Muscle layer of colon (tissue), 2 donors: Measurements from ENCODE around the gene NEGR1.

Experiments
- H3K27ac ChIP-seq: one replicate; pipeline ENCODE4 v1.7.0; 2013; ENCODE audit warnings: low read depth, mild to moderate bottlenecking, low read length, moderate library complexity
- H3K27me3 ChIP-seq, 2 donors: one replicate each; pipeline ENCODE4 v1.7.0; 2013; ENCODE audit warnings: low read length in 2 of 2, mild to moderate bottlenecking in 2 of 2; ENCODE audit not compliant: insufficient read depth in 2 of 2, control insufficient read depth in 1 of 2
- H3K36me3 ChIP-seq: one replicate; pipeline ENCODE4 v1.7.0; 2013; ENCODE audit warnings: mild to moderate bottlenecking, low read length; ENCODE audit not compliant: insufficient read depth
- H3K4me1 ChIP-seq: one replicate; pipeline ENCODE4 v1.7.0; 2013; ENCODE audit warnings: mild to moderate bottlenecking, low read length; ENCODE audit not compliant: insufficient read depth
- H3K4me3 ChIP-seq, 2 donors: one replicate each; pipeline ENCODE4 v1.7.0; 2013; ENCODE audit warnings: low read length in 2 of 2, low read depth in 1 of 2, mild to moderate bottlenecking in 1 of 2, moderate library complexity in 1 of 2
- H3K9ac ChIP-seq: one replicate; pipeline ENCODE4 v1.7.0; 2013; ENCODE audit warnings: low read length
- H3K9me3 ChIP-seq: one replicate; pipeline ENCODE4 v1.7.0; 2013; ENCODE audit warnings: mild to moderate bottlenecking, low read length
- donor health status: abdominal sarcoma.
- donor health status: Adenocarcinoma of cecum.

Gene NEGR1

DNA sequence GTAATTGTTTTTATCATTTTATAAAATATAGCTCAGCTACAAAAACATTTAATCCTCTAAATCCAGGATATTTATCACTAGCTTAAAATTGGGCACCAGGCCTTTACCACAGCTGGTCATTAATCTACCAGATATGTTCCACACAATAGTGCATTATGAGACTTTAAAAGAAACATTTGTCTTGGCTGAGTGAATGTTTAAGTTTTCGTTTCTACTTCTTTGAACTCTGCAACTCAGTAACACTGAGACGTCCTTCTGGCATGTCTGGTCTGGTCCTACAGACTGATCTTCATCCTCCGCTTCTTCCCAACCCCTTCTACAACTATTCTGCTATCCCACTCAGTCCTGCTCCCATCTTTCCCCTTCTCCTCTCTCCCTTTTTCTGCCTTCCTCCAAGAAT is 296.2 kb downstream of the NEGR1 start:
- no peaks in the 10 kb centered on the region for H3K36me3 ChIP-seq
- H3K27ac ChIP-seq, result no peak overlapping the region
- H3K4me1 ChIP-seq, result peaks cover 24% of the 10 kb centered on the region
- H3K9me3 ChIP-seq, result no peaks in the 10 kb centered on the region
- H3K9ac ChIP-seq, result no peak overlapping the region
- no peaks in the 10 kb centered on the region for H3K27me3 ChIP-seq
- H3K4me3 ChIP-seq, result no peak overlapping the region

DNA sequence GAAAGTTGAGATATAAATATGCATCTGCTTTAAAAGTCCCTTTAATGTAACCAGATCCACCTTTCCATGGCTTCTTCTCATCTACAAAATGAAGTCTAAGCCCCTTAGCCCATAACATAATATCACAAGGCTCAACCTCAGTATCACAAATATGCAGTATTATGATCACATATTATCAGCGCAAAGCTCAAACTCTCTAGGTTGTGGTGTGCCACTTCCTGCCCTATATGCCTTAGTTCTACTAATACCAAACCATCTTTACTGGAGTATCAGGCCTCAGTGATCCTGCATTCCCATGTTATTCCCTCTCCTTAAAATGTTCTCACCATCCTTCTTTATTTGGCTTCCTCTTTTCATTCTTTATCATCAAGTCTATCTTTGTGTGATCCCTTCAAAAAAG is 301.8 kb downstream of the NEGR1 start:
- no peak overlapping the region for H3K9ac ChIP-seq
- no peak overlapping the region for H3K4me3 ChIP-seq

DNA sequence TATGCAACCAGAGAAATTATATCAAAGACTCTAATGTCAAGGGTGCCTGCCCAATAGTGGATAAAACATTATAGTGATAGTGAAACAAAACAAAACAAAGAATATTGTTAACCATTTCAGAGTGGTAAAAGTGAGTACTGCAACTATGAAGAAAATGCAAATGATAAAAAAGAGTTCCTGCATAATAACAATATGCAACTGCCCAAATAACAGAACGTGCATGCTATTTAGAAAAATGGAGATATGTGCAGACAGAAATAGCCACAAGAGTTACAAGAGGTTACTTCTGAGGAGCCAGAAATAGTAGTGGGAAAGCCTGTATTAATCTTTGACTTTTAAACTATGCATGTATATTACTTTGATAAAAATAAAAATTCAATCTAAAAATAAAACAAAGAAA is 302.5 kb downstream of the NEGR1 start:
- Histone ChIP-seq H3K27me3 (no peaks in the 10 kb centered on the region), H3K4me3 (no peak overlapping the region), H3K9me3 (no peaks in the 10 kb centered on the region), H3K9ac (no peak overlapping the region), H3K27ac (no peak overlapping the region), H3K36me3 (no peaks in the 10 kb centered on the region), H3K4me1 (no peaks in the 10 kb centered on the region)

More for the DNA sequence above, 301.8 kb downstream of the NEGR1 start:
- H3K36me3 ChIP-seq, result no peaks in the 10 kb centered on the region
- no peaks in the 10 kb centered on the region for H3K27me3 ChIP-seq
- H3K9me3 ChIP-seq, result no peaks in the 10 kb centered on the region
- no peaks in the 10 kb centered on the region for H3K4me1 ChIP-seq
- no peak overlapping the region for H3K27ac ChIP-seq

DNA sequence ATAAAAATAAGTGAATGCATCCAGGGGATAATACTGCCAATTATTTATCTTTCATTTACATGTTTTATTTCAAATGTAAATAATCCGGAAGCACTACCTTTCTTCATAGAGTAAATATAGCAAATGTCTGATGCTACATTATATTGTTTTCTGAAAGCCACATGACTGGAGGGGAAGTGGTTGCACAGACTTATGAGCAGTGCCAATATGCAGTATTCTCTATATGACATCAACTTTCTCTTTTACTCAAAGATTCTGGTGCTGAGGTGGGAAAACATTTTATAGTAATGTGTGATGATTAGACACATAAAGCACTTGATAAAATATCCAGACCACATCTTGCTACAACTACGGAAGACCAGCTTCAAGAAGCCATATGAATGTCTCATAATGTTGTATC is 314.7 kb downstream of the NEGR1 start:
- Histone ChIP-seq H3K4me1 (no peaks in the 10 kb centered on the region), H3K27ac (no peak overlapping the region), H3K9ac (no peak overlapping the region), H3K36me3 (no peaks in the 10 kb centered on the region), H3K9me3 (no peaks in the 10 kb centered on the region), H3K27me3 (no peaks in the 10 kb centered on the region), H3K4me3 (no peak overlapping the region)

DNA sequence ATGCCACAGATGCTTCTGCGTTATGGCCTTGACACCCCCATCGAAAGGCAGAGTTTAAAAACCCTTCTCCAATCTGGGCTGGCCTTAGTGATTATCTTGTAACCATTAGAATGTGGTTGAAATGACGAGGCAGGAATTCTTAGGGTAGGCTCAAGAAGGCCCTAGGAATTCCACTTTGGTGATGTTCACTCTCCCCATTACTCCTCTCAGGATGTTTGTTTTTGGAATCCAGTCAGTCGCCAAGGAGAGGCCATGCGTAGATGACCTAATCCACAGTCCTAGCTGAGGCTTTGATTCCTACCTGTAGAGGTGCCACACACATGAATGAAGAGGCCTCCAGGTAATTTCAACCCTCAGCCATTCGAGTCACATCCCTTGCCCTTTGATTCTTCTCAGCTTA is 318.2 kb downstream of the NEGR1 start:
- no peak overlapping the region for H3K27ac ChIP-seq
- no peaks in the 10 kb centered on the region for H3K9me3 ChIP-seq

DNA sequence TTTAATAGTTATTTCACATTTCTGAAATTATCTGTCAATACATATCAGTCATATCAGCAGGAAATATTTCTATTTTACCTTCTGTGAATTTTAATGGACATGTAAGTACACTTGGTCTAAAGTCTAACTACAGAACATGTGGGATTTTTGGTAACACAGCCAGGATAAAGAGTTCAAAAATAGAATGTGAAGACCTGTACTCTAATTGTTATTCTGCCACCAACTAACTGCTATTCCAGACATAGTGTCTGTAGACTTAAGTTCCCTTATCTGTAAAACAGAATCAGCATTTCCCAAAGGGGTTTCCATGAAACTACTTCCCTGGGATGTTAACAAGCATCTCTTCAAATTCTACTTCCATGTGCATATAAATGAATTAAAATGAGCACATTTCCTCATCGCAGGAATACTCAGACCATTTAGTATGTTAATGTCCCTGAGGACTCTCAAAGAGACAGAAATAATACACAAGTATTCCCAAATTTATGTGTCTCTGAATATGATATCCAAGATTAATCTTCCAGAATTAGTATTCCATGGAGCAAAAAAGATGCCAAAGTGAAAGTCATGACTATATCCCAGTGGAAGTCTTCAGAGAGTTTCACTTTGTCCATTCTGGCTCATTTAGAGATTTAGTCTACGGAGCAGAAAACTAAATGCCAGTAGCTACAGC is 325.6 kb downstream of the NEGR1 start:
- Histone ChIP-seq H3K36me3 (no peaks in the 10 kb centered on the region), H3K27ac (no peak overlapping the region), H3K9me3 (no peaks in the 10 kb centered on the region), H3K4me3 (no peak overlapping the region), H3K9ac (no peak overlapping the region), H3K4me1 (peaks cover 7% of the 10 kb centered on the region), H3K27me3 (no peaks in the 10 kb centered on the region)

More for the DNA sequence above, 318.2 kb downstream of the NEGR1 start:
- H3K9ac ChIP-seq, result no peak overlapping the region
- no peak overlapping the region for H3K4me3 ChIP-seq
- H3K4me1 ChIP-seq, result no peaks in the 10 kb centered on the region
- H3K27me3 ChIP-seq, result no peaks in the 10 kb centered on the region
- H3K36me3 ChIP-seq, result no peaks in the 10 kb centered on the region

DNA sequence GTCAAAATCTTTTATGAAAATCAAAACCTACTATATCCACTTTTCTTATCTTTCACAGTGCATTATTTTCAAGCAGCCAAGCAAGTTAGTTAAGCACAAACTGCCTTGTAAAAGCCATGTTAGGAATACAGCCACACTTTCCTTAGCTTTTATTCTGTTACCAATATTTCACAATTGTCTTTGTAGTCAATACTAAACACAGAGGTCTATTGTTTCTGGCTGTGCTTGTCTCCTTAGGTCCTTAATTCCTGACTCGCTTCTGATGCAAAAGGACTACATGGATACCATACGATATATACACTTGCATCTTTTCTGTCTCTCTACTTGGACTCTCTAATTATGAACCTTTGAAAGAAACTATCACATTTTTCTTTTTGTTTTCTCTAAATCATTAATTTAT is 331.8 kb downstream of the NEGR1 start:
- Histone ChIP-seq H3K36me3 (no peaks in the 10 kb centered on the region), H3K4me3 (no peak overlapping the region)

DNA sequence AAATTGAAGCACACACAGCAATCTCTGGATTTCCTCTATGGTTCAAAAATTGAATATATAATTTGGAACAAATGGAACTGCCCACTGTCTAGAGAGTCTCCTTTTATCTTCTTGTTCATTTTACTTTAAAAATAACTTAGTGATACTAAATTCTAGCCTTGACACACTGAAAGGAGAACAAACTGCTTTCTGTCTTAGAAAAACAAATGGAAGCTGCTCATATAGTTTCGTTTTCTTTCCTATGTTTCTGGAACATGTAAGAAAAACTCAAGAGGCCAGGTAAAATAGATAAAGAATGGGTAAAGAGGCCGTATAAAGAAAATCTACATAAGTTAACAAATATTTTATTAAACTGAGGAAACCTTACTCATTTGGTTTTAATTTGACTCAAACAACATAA is 332.7 kb downstream of the NEGR1 start:
- Histone ChIP-seq H3K36me3 (no peaks in the 10 kb centered on the region), H3K27me3 (no peaks in the 10 kb centered on the region), H3K9me3 (no peaks in the 10 kb centered on the region), H3K27ac (no peak overlapping the region), H3K4me1 (no peaks in the 10 kb centered on the region), H3K9ac (no peak overlapping the region), H3K4me3 (no peak overlapping the region)

More for the DNA sequence above, 331.8 kb downstream of the NEGR1 start:
- Histone ChIP-seq H3K27ac (no peak overlapping the region), H3K9ac (no peak overlapping the region), H3K9me3 (no peaks in the 10 kb centered on the region), H3K4me1 (no peaks in the 10 kb centered on the region), H3K27me3 (no peaks in the 10 kb centered on the region)

DNA sequence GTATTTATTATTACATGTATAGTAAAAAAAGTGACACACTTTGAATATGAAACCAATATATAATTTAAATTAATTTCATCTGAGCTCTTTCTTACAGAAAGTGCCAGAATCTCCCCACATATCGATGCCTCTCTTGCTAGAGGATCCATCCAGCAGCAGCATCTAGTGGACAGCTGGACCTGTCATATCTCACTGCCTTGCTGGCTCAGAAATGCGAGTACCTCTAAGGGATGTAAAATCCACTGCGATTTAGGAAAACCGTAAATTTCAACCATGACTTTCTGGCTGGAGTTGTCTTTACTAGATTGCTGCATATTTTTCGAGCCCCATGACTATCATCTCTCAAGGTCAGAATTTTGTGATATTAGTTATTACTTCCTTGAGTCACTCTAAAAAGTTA is 333.8 kb downstream of the NEGR1 start:
- no peak overlapping the region for H3K4me3 ChIP-seq
- no peak overlapping the region for H3K27ac ChIP-seq
- H3K4me1 ChIP-seq, result no peaks in the 10 kb centered on the region
- no peaks in the 10 kb centered on the region for H3K27me3 ChIP-seq
- no peaks in the 10 kb centered on the region for H3K36me3 ChIP-seq
- H3K9me3 ChIP-seq, result no peaks in the 10 kb centered on the region
- H3K9ac ChIP-seq, result no peak overlapping the region

DNA sequence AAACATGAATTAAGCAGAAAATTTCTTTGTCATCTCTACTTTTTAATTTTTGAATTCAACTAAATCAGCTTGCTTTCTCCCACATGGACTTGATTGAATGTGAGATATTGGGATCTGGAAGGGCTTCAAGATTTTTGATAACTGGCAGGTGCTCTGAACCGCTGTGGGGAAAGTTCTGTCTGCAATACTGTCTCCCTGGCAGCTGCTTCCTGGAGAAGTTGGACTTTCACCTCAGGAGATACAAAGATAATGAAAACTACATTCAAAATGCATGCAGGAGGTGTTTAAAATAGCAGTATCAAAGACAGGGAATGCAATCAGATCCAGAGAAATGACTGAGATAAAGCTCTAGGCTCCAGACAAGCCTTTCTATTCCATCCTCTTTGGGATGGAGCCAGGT is 338.3 kb downstream of the NEGR1 start:
- Histone ChIP-seq H3K9me3 (no peaks in the 10 kb centered on the region), H3K27me3 (no peaks in the 10 kb centered on the region), H3K27ac (no peak overlapping the region), H3K4me1 (no peaks in the 10 kb centered on the region), H3K9ac (no peak overlapping the region), H3K4me3 (no peak overlapping the region), H3K36me3 (no peaks in the 10 kb centered on the region)

DNA sequence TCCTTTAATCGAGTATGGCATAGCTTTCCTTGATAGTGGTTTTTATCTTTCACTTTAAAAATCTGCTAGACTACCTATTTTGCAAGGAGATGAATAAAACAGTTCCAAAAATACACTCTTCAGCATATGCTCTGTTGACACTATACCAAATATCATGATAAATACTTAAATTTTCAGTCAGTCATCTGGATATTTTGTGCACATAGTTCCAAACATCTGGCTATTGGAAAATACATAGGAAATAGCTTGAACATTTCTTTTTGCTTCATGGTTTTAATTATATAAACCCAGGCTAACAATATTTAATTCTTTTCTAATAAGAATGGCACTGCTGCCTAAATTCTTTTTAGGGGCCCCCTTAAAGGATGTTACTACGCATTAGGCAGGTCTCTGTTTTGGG is 342.1 kb downstream of the NEGR1 start:
- H3K36me3 ChIP-seq, result no peaks in the 10 kb centered on the region
- no peaks in the 10 kb centered on the region for H3K9me3 ChIP-seq
- no peaks in the 10 kb centered on the region for H3K27me3 ChIP-seq
- no peak overlapping the region for H3K27ac ChIP-seq
- no peaks in the 10 kb centered on the region for H3K4me1 ChIP-seq
- no peak overlapping the region for H3K4me3 ChIP-seq
- H3K9ac ChIP-seq, result no peak overlapping the region

DNA sequence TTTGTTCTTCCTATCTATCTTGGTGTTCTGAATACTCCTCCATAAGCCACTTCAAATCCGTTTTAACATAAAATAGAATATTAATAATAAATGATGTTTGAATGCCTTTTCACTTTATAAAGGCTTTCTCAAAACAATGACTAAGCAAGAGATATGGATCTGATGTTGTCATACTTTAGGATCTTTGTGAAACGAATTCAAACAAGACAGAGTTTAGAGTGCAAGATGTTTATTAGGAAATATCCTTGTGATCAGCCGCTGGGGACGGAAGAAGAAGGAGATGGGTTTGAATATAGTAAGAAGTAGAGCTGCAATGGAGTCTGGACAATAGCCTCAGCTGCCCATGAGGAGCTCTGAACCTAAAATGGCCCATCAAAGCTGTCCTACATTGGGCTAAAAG is 351.8 kb downstream of the NEGR1 start:
- H3K9me3 ChIP-seq, result no peaks in the 10 kb centered on the region
- H3K4me3 ChIP-seq, result no peak overlapping the region
- no peaks in the 10 kb centered on the region for H3K4me1 ChIP-seq
- H3K27me3 ChIP-seq, result no peaks in the 10 kb centered on the region
- no peak overlapping the region for H3K27ac ChIP-seq
- H3K9ac ChIP-seq, result no peak overlapping the region
- no peaks in the 10 kb centered on the region for H3K36me3 ChIP-seq
